Prostate gland (tissue), 2 donors: ENCODE results near the gene CD58. TPM values are rescaled to one million over a fixed set of nuclear protein-coding genes. Genes with fewer than 3 reads are reported as not detected.

ENCODE experiments used
- DNase-seq: peaks from one replicate; pipeline ENCODE4 v3.0.0-alpha.2; 2019; ENCODE audit warnings: low spot score
- H3K27ac ChIP-seq, 2 donors: fragments of 200-600 bp; sonication (generic); 2 replicates each; pipeline ENCODE4 v1.5.1; 2017 to 2019
- H3K27me3 ChIP-seq: fragments of 200-600 bp; sonication (generic); replicated peaks from 2 replicates; pipeline ENCODE4 v1.5.1; 2019; ENCODE audit not compliant: insufficient read depth
- H3K36me3 ChIP-seq, 2 donors: fragments of 200-600 bp; sonication (generic); 1 replicate in 1 of 2; 2 replicates in 1 of 2; pipeline versions ENCODE4 v1.5.1 to v1.8.1; 2017 to 2019
- H3K4me1 ChIP-seq: fragments of 200-600 bp; sonication (generic); replicated peaks from 2 replicates; pipeline ENCODE4 v1.5.1; 2019
- H3K4me3 ChIP-seq, 2 donors: fragments of 200-600 bp; sonication (generic); 2 replicates each; pipeline ENCODE4 v1.5.1; 2017 to 2019
- H3K9me3 ChIP-seq: fragments of 200-600 bp; sonication (generic); 2 replicates; pipeline ENCODE4 v1.5.1; 2017
- POLR2A ChIP-seq: fragments of 450-650 bp; IDR thresholded peaks from one replicate; pipeline ENCODE4 v1.6.1; 2016; ENCODE audit warnings: antibody characterized with exemption, mild to moderate bottlenecking
- POLR2AphosphoS5 ChIP-seq: sonication (generic); formaldehyde crosslinking; IDR thresholded peaks from one replicate; pipeline ENCODE4 v1.6.1; 2017; ENCODE audit warnings: antibody characterized with exemption
- WGBS: methylation state at CpG from one replicate; pipeline ENCODE4 v1.1.5; 2018; 5-methylcytosine and 5-hydroxymethylcytosine counted together
- intact Hi-C: fragments of 100-400 bp; cut with DNase I; formaldehyde crosslinking; loops from one replicate; pipeline ENCODE4 v1.14.2; 2022
- total RNA-seq, 2 donors: library from RNA; depleted of rRNA; stranded (reverse); fragments of >200 nt; gene quantifications; one replicate each; pipeline ENCODE4 v1.1.0, GENCODE V29; 2016
- TF ChIP-seq, protein P1 (sequence below), 4 experiments: fragments of 200-600 bp in 2 of 4; fragments of 450-650 bp in 2 of 4; sonication (generic) in 2 of 4; IDR thresholded peaks; 1 replicate in 3 of 4; 2 replicates in 1 of 4; pipeline ENCODE4 v1.5.1; 2016 to 2019; ENCODE audit warnings: antibody characterized with exemption in 4 of 4, mild to moderate bottlenecking in 2 of 4, moderate library complexity in 2 of 4

Gene CD58
- total RNA-seq, 2 donors from 2014 or later: 10.4 to 13.7 TPM

DNA sequence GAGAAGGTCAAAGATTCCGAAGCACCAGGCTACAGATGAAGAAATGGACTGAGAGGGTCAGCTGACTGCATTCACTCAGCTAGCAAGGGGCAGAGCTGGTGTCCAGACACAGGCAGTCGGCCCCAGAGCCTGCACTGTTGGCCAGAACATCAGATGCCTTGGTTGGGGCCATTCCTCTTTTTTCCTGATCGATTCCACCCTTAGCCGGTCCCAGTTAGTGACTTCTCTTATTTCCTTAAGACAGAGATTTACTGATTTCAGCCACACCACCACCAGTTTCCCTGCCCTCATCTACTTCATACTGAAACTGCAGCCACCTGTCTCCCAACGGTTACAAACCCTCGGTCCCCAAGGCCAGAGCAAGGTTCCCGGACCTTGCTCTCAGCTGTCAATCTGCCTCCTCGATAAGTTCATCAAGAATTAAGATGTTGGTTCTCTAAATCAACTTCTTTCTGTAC lies 11.5 kb downstream of the CD58 start:
- TF ChIP-seq, protein P1, sequence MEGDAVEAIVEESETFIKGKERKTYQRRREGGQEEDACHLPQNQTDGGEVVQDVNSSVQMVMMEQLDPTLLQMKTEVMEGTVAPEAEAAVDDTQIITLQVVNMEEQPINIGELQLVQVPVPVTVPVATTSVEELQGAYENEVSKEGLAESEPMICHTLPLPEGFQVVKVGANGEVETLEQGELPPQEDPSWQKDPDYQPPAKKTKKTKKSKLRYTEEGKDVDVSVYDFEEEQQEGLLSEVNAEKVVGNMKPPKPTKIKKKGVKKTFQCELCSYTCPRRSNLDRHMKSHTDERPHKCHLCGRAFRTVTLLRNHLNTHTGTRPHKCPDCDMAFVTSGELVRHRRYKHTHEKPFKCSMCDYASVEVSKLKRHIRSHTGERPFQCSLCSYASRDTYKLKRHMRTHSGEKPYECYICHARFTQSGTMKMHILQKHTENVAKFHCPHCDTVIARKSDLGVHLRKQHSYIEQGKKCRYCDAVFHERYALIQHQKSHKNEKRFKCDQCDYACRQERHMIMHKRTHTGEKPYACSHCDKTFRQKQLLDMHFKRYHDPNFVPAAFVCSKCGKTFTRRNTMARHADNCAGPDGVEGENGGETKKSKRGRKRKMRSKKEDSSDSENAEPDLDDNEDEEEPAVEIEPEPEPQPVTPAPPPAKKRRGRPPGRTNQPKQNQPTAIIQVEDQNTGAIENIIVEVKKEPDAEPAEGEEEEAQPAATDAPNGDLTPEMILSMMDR (IDR thresholded peaks at IDR 0.05): no peak
- TF ChIP-seq POLR2AphosphoS5 (no peak), POLR2A (no peak)
- Histone ChIP-seq H3K27me3 (no peaks in the 10 kb centered on the region), H3K4me1 (no peaks in the 10 kb centered on the region), H3K36me3 (no peaks in the 10 kb centered on the region), H3K9me3 (no peaks in the 10 kb centered on the region), H3K27ac (no peak overlapping the region), H3K4me3 (no peak overlapping the region)
- DNase-seq: no peak
- intact Hi-C loops: no loop called here
- WGBS: 86% methylated on average over 8 of the region's 8 CpGs

DNA sequence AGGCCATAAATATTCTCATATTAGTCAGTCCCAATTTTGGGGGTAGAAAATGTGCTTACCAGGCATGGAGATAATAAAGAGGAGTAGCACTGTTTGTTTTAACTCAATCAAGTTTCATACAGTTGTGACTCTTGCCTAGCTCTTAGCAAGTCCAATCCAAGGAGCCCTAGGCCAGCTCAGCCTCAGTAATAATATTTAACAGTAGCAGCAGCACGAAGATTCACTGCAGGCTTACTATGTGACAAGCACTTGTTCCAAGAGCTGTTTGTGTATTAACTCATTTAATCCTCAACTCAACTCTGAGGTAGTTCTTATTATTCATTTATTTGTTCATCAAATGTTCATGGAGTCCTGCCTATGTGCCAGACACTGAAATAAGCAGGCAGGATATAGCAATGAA lies 12.3 kb downstream of the CD58 start:
- no peak for TF ChIP-seq POLR2A
- TF ChIP-seq, protein P1 (IDR thresholded peaks at IDR 0.05): no peak
- no peak for TF ChIP-seq POLR2AphosphoS5
- Histone ChIP-seq H3K9me3 (no peaks in the 10 kb centered on the region), H3K4me3 (no peak overlapping the region), H3K27ac (no peak overlapping the region), H3K4me1 (no peaks in the 10 kb centered on the region), H3K36me3 (no peaks in the 10 kb centered on the region), H3K27me3 (no peaks in the 10 kb centered on the region)
- 90% methylated on average over 1 of the region's 1 CpG for WGBS
- no peak for DNase-seq
- intact Hi-C loops: no loop called here

DNA sequence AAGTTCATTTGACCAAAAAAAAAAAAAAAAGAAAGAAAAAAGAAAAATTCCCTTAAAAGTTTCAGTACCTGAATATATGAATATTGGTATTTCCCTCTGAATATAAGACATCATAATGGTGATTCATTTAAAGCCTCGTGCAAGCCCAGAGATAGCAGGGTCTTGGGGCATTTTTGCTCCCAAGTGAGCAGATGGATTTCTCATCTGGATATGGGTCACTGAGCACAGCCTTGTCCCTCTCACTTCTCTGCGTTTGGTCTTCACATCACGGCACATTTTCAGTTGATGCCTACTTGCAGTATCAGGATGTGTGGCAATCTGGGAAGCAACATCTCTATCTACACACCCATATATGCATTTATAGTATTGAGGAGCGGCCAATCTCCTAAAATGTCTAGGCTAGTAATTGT lies 12.7 kb downstream of the CD58 start:
- Histone ChIP-seq H3K4me1 (no peaks in the 10 kb centered on the region), H3K9me3 (no peaks in the 10 kb centered on the region), H3K27ac (no peak overlapping the region), H3K36me3 (no peaks in the 10 kb centered on the region), H3K27me3 (no peaks in the 10 kb centered on the region), H3K4me3 (no peak overlapping the region)
- 92% methylated on average over 4 of the region's 4 CpGs for WGBS
- no peak for DNase-seq
- TF ChIP-seq POLR2A (no peak), POLR2AphosphoS5 (no peak)
- TF ChIP-seq, protein P1 (IDR thresholded peaks at IDR 0.05): no peak
- intact Hi-C loops: no loop called here

DNA sequence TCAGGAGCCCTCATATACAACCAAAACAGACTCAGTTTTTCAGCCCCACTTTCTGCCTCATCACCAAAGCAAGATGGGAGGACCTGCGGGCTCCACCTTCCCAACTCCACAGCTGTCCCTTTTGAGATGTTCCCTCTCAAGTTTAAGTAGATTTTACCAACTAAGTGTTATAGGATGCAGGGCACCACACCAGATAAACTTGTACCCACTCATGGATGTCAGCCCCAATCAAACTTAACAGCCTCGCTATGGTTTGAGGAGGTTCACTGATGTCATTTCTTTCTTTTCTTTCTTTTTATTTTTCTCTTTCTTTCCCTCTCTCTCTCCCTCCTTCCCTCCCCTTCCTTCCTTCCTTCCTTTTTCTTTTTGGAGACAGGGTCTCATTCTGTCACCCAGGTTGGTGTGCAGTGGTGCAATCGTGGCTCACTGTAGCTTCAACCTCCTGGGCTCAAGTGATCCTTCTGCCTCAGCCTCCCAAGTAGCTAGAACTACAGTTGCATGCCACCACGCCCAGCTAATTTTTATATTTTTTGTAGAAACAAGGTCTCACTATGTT lies 13.4 kb downstream of the CD58 start:
- no peak for DNase-seq
- Histone ChIP-seq H3K27me3 (no peaks in the 10 kb centered on the region), H3K9me3 (no peaks in the 10 kb centered on the region), H3K36me3 (no peaks in the 10 kb centered on the region), H3K27ac (no peak overlapping the region), H3K4me1 (no peaks in the 10 kb centered on the region), H3K4me3 (no peak overlapping the region)
- intact Hi-C loops: no loop called here
- 90% methylated on average over 4 of the region's 4 CpGs for WGBS
- TF ChIP-seq POLR2A: no peak
- no peak for TF ChIP-seq POLR2AphosphoS5
- TF ChIP-seq, protein P1 (IDR thresholded peaks at IDR 0.05): no peak

DNA sequence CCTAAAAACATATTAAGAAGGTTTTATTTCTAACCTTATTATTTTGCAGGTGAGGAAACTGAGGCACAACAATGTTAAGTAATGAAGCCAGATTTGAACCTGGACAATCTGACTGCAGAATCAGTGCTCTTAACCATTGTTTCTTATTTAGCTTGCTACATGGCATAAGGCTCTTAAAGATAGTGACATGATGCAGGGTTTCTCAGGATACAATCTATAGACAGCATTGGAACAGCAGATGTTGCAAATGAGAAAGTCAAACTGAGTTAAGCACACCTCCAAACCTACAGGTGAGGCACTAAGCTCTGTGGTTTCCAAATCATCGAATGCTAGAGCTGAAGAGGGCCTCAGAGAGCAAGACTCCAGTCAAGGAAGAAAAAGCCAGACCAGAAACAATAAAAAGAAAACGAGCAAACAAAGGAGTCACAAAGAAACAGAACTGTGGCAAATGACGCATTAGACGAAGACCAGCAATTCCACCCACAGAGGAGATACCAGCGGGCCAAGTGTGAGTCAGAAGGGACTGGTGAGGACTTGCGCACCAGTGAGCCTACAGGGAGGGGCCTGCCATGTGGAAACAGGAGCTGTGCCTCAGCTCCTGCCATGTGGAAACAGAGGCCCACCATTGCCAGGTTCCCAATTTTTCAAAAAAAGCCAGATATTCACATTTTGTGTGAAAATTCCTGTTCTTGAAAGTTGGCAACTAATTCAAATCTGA lies 14.4 kb downstream of the CD58 start:
- peak; percentile 40 for DNase-seq
- intact Hi-C loops: no loop called here
- TF ChIP-seq POLR2A (no peak), POLR2AphosphoS5 (peak; percentile 71)
- no peak overlapping the region for H3K4me3 ChIP-seq
- WGBS: 43% methylated on average over 6 of the region's 6 CpGs
- H3K9me3 ChIP-seq: no peaks in the 10 kb centered on the region
- no peaks in the 10 kb centered on the region for H3K27me3 ChIP-seq
- H3K36me3 ChIP-seq: no peaks in the 10 kb centered on the region
- no peaks in the 10 kb centered on the region for H3K4me1 ChIP-seq
- peak overlapping the region; percentile 35 to 55 for H3K27ac ChIP-seq
